DMS114 treated with DMSO at 0.1 percent for 48 hours (cell line): ENCODE measurements around the gene KCNIP4.

Experiments
- DNase-seq: peaks from one replicate; lab custom pipeline; 2025; ENCODE audit not compliant: unreplicated experiment; lab: John Stamatoyannopoulos, UW

KCNIP4 gene

GRCh38 chr4:20889901-20890300 is 1058.7 kb downstream of the KCNIP4 start:
- DNase-seq: no peak

- no peak for DNase-seq
These were observed 1064.9 kb downstream of the KCNIP4 start for GRCh38 chr4:20883677-20884076.

- DNase-seq: no peak
These were observed 1065.3 kb downstream of the KCNIP4 start for GRCh38 chr4:20883231-20883630.

GRCh38 chr4:20882500-20882899 is 1066.1 kb downstream of the KCNIP4 start:
- no peak for DNase-seq

GRCh38 chr4:20881658-20882057 is 1066.9 kb downstream of the KCNIP4 start:
- no peak for DNase-seq

- DNase-seq: no peak
These were observed 1069.8 kb downstream of the KCNIP4 start for GRCh38 chr4:20878806-20879205.

- DNase-seq: no peak
These were observed 1078.1 kb downstream of the KCNIP4 start for GRCh38 chr4:20870436-20870835.

- DNase-seq: no peak
These were observed 1080.5 kb downstream of the KCNIP4 start for GRCh38 chr4:20868108-20868507.

GRCh38 chr4:20860878-20861277 is 1087.7 kb downstream of the KCNIP4 start:
- no peak for DNase-seq

GRCh38 chr4:20859097-20859781 is 1089.3 kb downstream of the KCNIP4 start:
- DNase-seq: no peak

- DNase-seq: no peak
These were observed 1091.5 kb downstream of the KCNIP4 start for GRCh38 chr4:20857081-20857480.

GRCh38 chr4:20847124-20847747 is 1101.3 kb downstream of the KCNIP4 start:
- no peak for DNase-seq

GRCh38 chr4:20844311-20844710 is 1104.3 kb downstream of the KCNIP4 start:
- no peak for DNase-seq

- no peak for DNase-seq
These were observed 1107.9 kb downstream of the KCNIP4 start for GRCh38 chr4:20840648-20841190.

GRCh38 chr4:20839957-20840356 is 1108.6 kb downstream of the KCNIP4 start:
- no peak for DNase-seq

- no peak for DNase-seq
These were observed 1110.1 kb downstream of the KCNIP4 start for GRCh38 chr4:20838476-20838875.

- no peak for DNase-seq
These were observed 1115.7 kb downstream of the KCNIP4 start for GRCh38 chr4:20832826-20833225.

GRCh38 chr4:20831746-20832145 is 1116.8 kb downstream of the KCNIP4 start:
- no peak for DNase-seq

- no peak for DNase-seq
These were observed 1118.8 kb downstream of the KCNIP4 start for GRCh38 chr4:20829617-20830357.

GRCh38 chr4:20825505-20825904 is 1123.1 kb downstream of the KCNIP4 start:
- no peak for DNase-seq

- DNase-seq: no peak
These were observed 1132.3 kb downstream of the KCNIP4 start for GRCh38 chr4:20816287-20816686.

GRCh38 chr4:20813700-20814099 is 1134.9 kb downstream of the KCNIP4 start:
- no peak for DNase-seq
